Spleen (tissue), 11 donors: Measurements from ENCODE around the gene ABHD5. TPM values are rescaled to one million over a fixed set of nuclear protein-coding genes. Genes with fewer than 3 reads are reported as not detected.

Experiments used
- DNase-seq: peaks from one replicate; pipeline ENCODE4 v3.0.0-alpha.2; 2020
- H3K27ac ChIP-seq, 8 donors: fragments of 200-600 bp; sonication (generic) in 7 of 8; 1 replicate in 4 of 8; 2 replicates in 4 of 8; pipeline versions ENCODE4 v1.5.0 to v1.8.0; 2016 to 2021; ENCODE audit warnings: inconsistent platforms in 4 of 8, mild to moderate bottlenecking in 4 of 8, moderate library complexity in 1 of 8
- H3K27me3 ChIP-seq, 7 donors: fragments of 200-600 bp; sonication (generic) in 6 of 7; replicated peaks in 1 of 7; 1 replicate in 4 of 7; 2 replicates in 3 of 7; pipeline versions ENCODE4 v1.5.0 to v1.8.0; 2016 to 2021; ENCODE audit warnings: inconsistent platforms in 3 of 7, mild to moderate bottlenecking in 1 of 7
- H3K36me3 ChIP-seq, 6 donors: fragments of 200-600 bp; sonication (generic) in 5 of 6; 1 replicate in 4 of 6; 2 replicates in 2 of 6; pipeline versions ENCODE4 v1.5.0 to v1.8.0; 2016 to 2021; ENCODE audit warnings: inconsistent platforms in 2 of 6
- H3K4me1 ChIP-seq, 6 donors: fragments of 200-600 bp; sonication (generic) in 5 of 6; 1 replicate in 3 of 6; 2 replicates in 3 of 6; pipeline versions ENCODE4 v1.5.0 to v1.8.0; 2016 to 2021; ENCODE audit warnings: inconsistent platforms in 3 of 6
- H3K4me3 ChIP-seq, 8 donors: fragments of 200-600 bp; sonication (generic) in 7 of 8; 1 replicate in 4 of 8; 2 replicates in 4 of 8; pipeline versions ENCODE4 v1.5.0 to v1.8.0; 2016 to 2021; ENCODE audit warnings: inconsistent platforms in 4 of 8, mild to moderate bottlenecking in 4 of 8, moderate library complexity in 2 of 8
- H3K9me3 ChIP-seq, 8 donors: fragments of 200-600 bp; sonication (generic) in 7 of 8; 1 replicate in 4 of 8; 2 replicates in 4 of 8; pipeline versions ENCODE4 v1.5.0 to v1.8.0; 2016 to 2021; ENCODE audit warnings: inconsistent platforms in 4 of 8
- CTCF ChIP-seq, 11 experiments: fragments of 200-600 bp in 7 of 11; fragments of 450-650 bp in 4 of 11; sonication (generic) in 4 of 11; IDR thresholded peaks in 8 of 11; conservative IDR thresholded peaks in 3 of 11; 1 replicate in 7 of 11; 2 replicates in 4 of 11; pipeline versions ENCODE4 v1.4.0 to v1.8.0; 2016 to 2021; ENCODE audit warnings: antibody characterized with exemption in 11 of 11, inconsistent platforms in 4 of 11, mild to moderate bottlenecking in 1 of 11
- POLR2A ChIP-seq, 3 donors: fragments of 450-650 bp; IDR thresholded peaks; one replicate each; pipeline ENCODE4 v1.5.1; 2017; ENCODE audit warnings: antibody characterized with exemption in 3 of 3, mild to moderate bottlenecking in 1 of 3
- POLR2AphosphoS5 ChIP-seq, 3 donors: sonication (generic); formaldehyde crosslinking; IDR thresholded peaks; one replicate each; pipeline ENCODE4 v1.5.1; 2017; ENCODE audit warnings: antibody characterized with exemption in 3 of 3
- WGBS, 5 donors: extraction: QIAGEN DNeasy Blood & Tissue Kit in 3 of 5; methylation state at CpG; one replicate each; pipeline versions ENCODE4 v1.1.5 to v1.1.7; 2013 to 2018; 5-methylcytosine and 5-hydroxymethylcytosine counted together
- intact Hi-C: fragments of 100-400 bp; cut with DNase I; formaldehyde crosslinking; loops from one replicate; pipeline ENCODE4 v1.15.0; 2023; ENCODE audit warnings: low total_unique reads
- polyA plus RNA-seq, 3 donors: library from polyadenylated mRNA; stranded (reverse); fragments of 200-250 nt; gene quantifications; one replicate each; pipeline ENCODE4 v1.2.1, GENCODE V29; 2013
- total RNA-seq, 7 donors: library from RNA; depleted of rRNA in 3 of 7; stranded (reverse); fragments of >200 nt in 3 of 7; fragmentation: NEBNext Ultra II Directional in 4 of 7; extraction: Animal tissue kit (Norgen Biotek cat#: 25700) in 4 of 7; gene quantifications; one replicate each; pipeline versions ENCODE4 v1.1.0 to v1.2.1, GENCODE V29; 2016 to 2021
- donor health status: healthy with polysubstance abuse.
- donor health status: DM: no; HTN: no; CAD: no; lungs with moderate emphysema.
- donor health status: DM: no; HTN: no; CAD: no.
- donor health status: Bipolar disorder and iron deficiency.
- donor health status: healthy.
- donor health status: DM: no; HTN: no; CAD: no.
- donor health status: DM: yes; HTN: yes; CAD: no.

The ABHD5 gene
- total and polyA plus RNA-seq, 10 donors: 2.6 to 44.8 (median 23.1) TPM

GRCh38 chr3:43736558-43737440, 46.1 kb downstream of the ABHD5 start:
- H3K36me3 ChIP-seq: peaks cover 0 to 45% (median 0%) of the 10 kb centered on the region in 6 donors
- intact Hi-C loops: no loop called here
- H3K27ac ChIP-seq: no peak overlapping the region
- no peak overlapping the region for H3K4me3 ChIP-seq
- DNase-seq: no peak
- peaks cover 0 to 5% (median 0%) of the 10 kb centered on the region in 6 donors for H3K4me1 ChIP-seq
- H3K27me3 ChIP-seq: no peaks in the 10 kb centered on the region
- H3K9me3 ChIP-seq: no peaks in the 10 kb centered on the region
- 61 to 86% (median 82%) methylated on average over 8 of the region's 8 CpGs for WGBS, 5 donors
- TF ChIP-seq CTCF (IDR thresholded peaks at IDR 0.05 in 8 of 11, conservative IDR thresholded peaks at IDR 0.05 in 3 of 11) (no peak), POLR2AphosphoS5 (IDR thresholded peaks at IDR 0.05) (no peak), POLR2A (IDR thresholded peaks at IDR 0.05) (no peak)

GRCh38 chr3:43738305-43738704, 47.6 kb downstream of the ABHD5 start:
- Histone ChIP-seq H3K36me3 (peaks cover 0 to 31% (median 0%) of the 10 kb centered on the region in 6 donors), H3K9me3 (no peaks in the 10 kb centered on the region), H3K4me1 (peaks cover 0 to 7% (median 0%) of the 10 kb centered on the region in 6 donors), H3K4me3 (no peak overlapping the region), H3K27me3 (no peaks in the 10 kb centered on the region), H3K27ac (no peak overlapping the region)
- DNase-seq: no peak
- 93 to 98% (median 96%) methylated on average over 2 of the region's 2 CpGs for WGBS, 5 donors
- intact Hi-C loops: no loop called here
- TF ChIP-seq POLR2A (IDR thresholded peaks at IDR 0.05): no peak
- no peak for TF ChIP-seq CTCF (IDR thresholded peaks at IDR 0.05 in 8 of 11, conservative IDR thresholded peaks at IDR 0.05 in 3 of 11)
- TF ChIP-seq POLR2AphosphoS5 (IDR thresholded peaks at IDR 0.05): no peak

GRCh38 chr3:43742920-43743319, 52.2 kb downstream of the ABHD5 start:
- H3K4me3 ChIP-seq: no peak overlapping the region
- peaks cover 0 to 7% (median 0%) of the 10 kb centered on the region in 6 donors for H3K4me1 ChIP-seq
- WGBS, 5 donors: 47 to 61% (median 55%) methylated on average over 3 of the region's 3 CpGs
- intact Hi-C loops: no loop called here
- H3K9me3 ChIP-seq: peaks cover 0 to 18% (median 9%) of the 10 kb centered on the region in 8 donors
- H3K36me3 ChIP-seq: no peaks in the 10 kb centered on the region
- no peaks in the 10 kb centered on the region for H3K27me3 ChIP-seq
- H3K27ac ChIP-seq: peak overlapping the region in 2 of 8 donors; percentile 27 to 45
- TF ChIP-seq POLR2A (IDR thresholded peaks at IDR 0.05) (no peak), POLR2AphosphoS5 (IDR thresholded peaks at IDR 0.05) (peak in 1 of 3 donors; percentile 36), CTCF (IDR thresholded peaks at IDR 0.05 in 8 of 11, conservative IDR thresholded peaks at IDR 0.05 in 3 of 11) (no peak)
- no peak for DNase-seq

GRCh38 chr3:43747641-43748040, 56.9 kb downstream of the ABHD5 start:
- H3K4me1 ChIP-seq: peaks cover 0 to 3% (median 0%) of the 10 kb centered on the region in 6 donors
- DNase-seq: no peak
- no peaks in the 10 kb centered on the region for H3K27me3 ChIP-seq
- no peaks in the 10 kb centered on the region for H3K36me3 ChIP-seq
- no peak for TF ChIP-seq CTCF (IDR thresholded peaks at IDR 0.05 in 8 of 11, conservative IDR thresholded peaks at IDR 0.05 in 3 of 11)
- no peak for TF ChIP-seq POLR2AphosphoS5 (IDR thresholded peaks at IDR 0.05)
- TF ChIP-seq POLR2A (IDR thresholded peaks at IDR 0.05): no peak
- intact Hi-C loops: no loop called here
- 67 to 77% (median 72%) methylated on average over 3 to 6 of the region's 6 CpGs for WGBS, 5 donors
- peaks cover 0 to 18% (median 9%) of the 10 kb centered on the region in 8 donors for H3K9me3 ChIP-seq
- H3K4me3 ChIP-seq: no peak overlapping the region
- H3K27ac ChIP-seq: no peak overlapping the region
